IMR-90 (cell line): ENCODE data around the gene SRPK2.

Experiments used
- BHLHE40 ChIP-seq: fragments of 150-350 bp; IDR thresholded peaks from 2 replicates; pipeline ENCODE4 v1.6.1; 2016; ENCODE audit warnings: mild to moderate bottlenecking, low read depth, low read length
- CEBPB ChIP-seq: IDR thresholded peaks from 2 replicates; pipeline ENCODE4 v1.6.1; 2012; ENCODE audit warnings: low read depth, low read length, improper control_type of control experiment
- CHD1 ChIP-seq: IDR thresholded peaks from 2 replicates; pipeline ENCODE4 v1.6.1; 2012; ENCODE audit warnings: low read depth, low read length, improper control_type of control experiment
- CTCF ChIP-seq: conservative IDR thresholded peaks from 2 replicates; pipeline ENCODE4 v1.5.1; 2012; ENCODE audit warnings: mild to moderate bottlenecking, low read depth, low read length, improper control_type of control experiment
- ELK1 ChIP-seq: fragments of 150-350 bp; IDR thresholded peaks from 2 replicates; pipeline ENCODE4 v1.6.1; 2016; ENCODE audit warnings: low read depth, mild to moderate bottlenecking, low read length, moderate library complexity, borderline replicate concordance
- FOS ChIP-seq: fragments of 150-350 bp; IDR thresholded peaks from 2 replicates; pipeline ENCODE4 v1.6.1; 2016; ENCODE audit warnings: low read depth, low read length
- MAFK ChIP-seq: IDR thresholded peaks from 2 replicates; pipeline ENCODE4 v1.6.1; 2012; ENCODE audit warnings: low read depth, low read length, improper control_type of control experiment
- POLR2A ChIP-seq: IDR thresholded peaks from 2 replicates; pipeline ENCODE4 v1.6.1; 2012; ENCODE audit warnings: mild to moderate bottlenecking, low read depth, low read length
- RAD21 ChIP-seq: IDR thresholded peaks from 2 replicates; pipeline ENCODE4 v1.6.1; 2012; ENCODE audit warnings: low read length, improper control_type of control experiment
- RCOR1 ChIP-seq: IDR thresholded peaks from 2 replicates; pipeline ENCODE4 v1.6.1; 2012; ENCODE audit warnings: mild to moderate bottlenecking, low read length, improper control_type of control experiment; ENCODE audit not compliant: insufficient replicate concordance
- SMC3 ChIP-seq: fragments of 150-350 bp; IDR thresholded peaks from 2 replicates; pipeline ENCODE4 v1.6.1; 2016; ENCODE audit warnings: low read depth, mild to moderate bottlenecking, antibody characterized with exemption, low read length, moderate library complexity
- USF2 ChIP-seq: fragments of 150-350 bp; IDR thresholded peaks from 2 replicates; pipeline ENCODE4 v1.6.1; 2017; ENCODE audit warnings: mild to moderate bottlenecking, antibody characterized with exemption, low read length, low read depth

GRCh38 chr7:105278973-105279687 lies 109.6 kb downstream of the SRPK2 start:
- TF ChIP-seq POLR2A (no peak), CTCF (no peak), RAD21 (no peak), ELK1 (no peak), MAFK (no peak), SMC3 (no peak), RCOR1 (no peak), FOS (no peak), CHD1 (no peak), CEBPB (no peak), BHLHE40 (no peak), USF2 (no peak)
